Gastrocnemius medialis (tissue), 4 donors: ENCODE results near the gene CRYZ. TPM values are rescaled to one million over a fixed set of nuclear protein-coding genes. Genes with fewer than 3 reads are reported as not detected.
"Not testable (repeated sequence)": the region's sequence is repeated elsewhere in the genome, so short reads cannot be mapped to it uniquely, and the experiment has no call there.

ENCODE experiments used
- ATAC-seq, 2 donors: fragments of 150-250 bp; one replicate each; pipeline ENCODE4 v1.9.1; 2016
- DNase-seq, 2 donors: peaks; one replicate each; pipeline ENCODE4 v3.0.0-alpha.2; 2019
- H3K27ac ChIP-seq, 4 donors: fragments of 200-600 bp; sonication (generic); 1 replicate in 1 of 4; 2 replicates in 3 of 4; pipeline ENCODE4 v1.5.1; 2016 to 2018; ENCODE audit warnings: mild to moderate bottlenecking in 2 of 4, moderate library complexity in 1 of 4
- H3K27me3 ChIP-seq, 3 donors: fragments of 200-600 bp; sonication (generic) in 2 of 3; 1 replicate in 1 of 3; 2 replicates in 2 of 3; pipeline versions ENCODE4 v1.5.1 to v1.6.0; 2016 to 2019; ENCODE audit warnings: mild to moderate bottlenecking in 1 of 3, moderate library complexity in 1 of 3
- H3K36me3 ChIP-seq, 2 donors: fragments of 200-600 bp; sonication (generic) in 1 of 2; one replicate each; pipeline ENCODE4 v1.5.1; 2017 to 2018
- H3K4me1 ChIP-seq, 2 donors: fragments of 200-600 bp; sonication (generic) in 1 of 2; one replicate each; pipeline ENCODE4 v1.5.1; 2016 to 2017; ENCODE audit warnings: mild to moderate bottlenecking in 2 of 2
- H3K4me3 ChIP-seq, 4 donors: fragments of 200-600 bp; sonication (generic) in 3 of 4; 1 replicate in 1 of 4; 2 replicates in 3 of 4; pipeline ENCODE4 v1.5.1; 2016 to 2019; ENCODE audit warnings: mild to moderate bottlenecking in 2 of 4
- H3K9me3 ChIP-seq, 3 donors: fragments of 200-600 bp; sonication (generic) in 2 of 3; 1 replicate in 1 of 3; 2 replicates in 2 of 3; pipeline ENCODE4 v1.5.1; 2016 to 2019
- CTCF ChIP-seq, 5 experiments: fragments of 450-650 bp in 3 of 5; fragments of 200-600 bp in 2 of 5; sonication (generic) in 2 of 5; IDR thresholded peaks in 4 of 5; conservative IDR thresholded peaks in 1 of 5; 1 replicate in 4 of 5; 2 replicates in 1 of 5; pipeline ENCODE4 v1.5.1; 2016 to 2019; ENCODE audit warnings: antibody characterized with exemption in 5 of 5, mild to moderate bottlenecking in 3 of 5, moderate library complexity in 3 of 5
- POLR2A ChIP-seq, 2 donors: fragments of 450-650 bp; IDR thresholded peaks; one replicate each; pipeline ENCODE4 v1.6.1; 2017; ENCODE audit warnings: antibody characterized with exemption in 2 of 2, mild to moderate bottlenecking in 2 of 2, moderate library complexity in 2 of 2
- in situ Hi-C, 4 donors: fragments of 200-750 bp; cut with MboI; loops; one replicate each; pipeline versions ENCODE4 v1.15.0 to v1.8.0; 2017; ENCODE audit warnings: low sequenced_read_pairs in 4 of 4
- intact Hi-C: fragments of 100-400 bp; cut with DNase I; formaldehyde crosslinking; loops from one replicate; pipeline ENCODE4 v1.15.1; 2023; ENCODE audit warnings: low total_unique reads
- total RNA-seq, 4 donors: library from RNA; depleted of rRNA; stranded (reverse); fragments of >200 nt; gene quantifications; one replicate each; pipeline versions ENCODE4 v1.1.0 to v1.2.3, GENCODE V29; 2016

The CRYZ gene
- total RNA-seq, 4 donors from 2014 or later, result 8.0 to 20.7 (median 11.3) TPM

GRCh38 chr1:74753104-74753503 lies 20.3 kb upstream of the CRYZ start:
- ATAC-seq, result no peak
- no peaks in the 10 kb centered on the region for H3K4me1 ChIP-seq
- H3K27me3 ChIP-seq, result no peaks in the 10 kb centered on the region
- H3K4me3 ChIP-seq, result no peak overlapping the region
- no peak for DNase-seq
- H3K36me3 ChIP-seq, result peaks cover 9 to 74% of the 10 kb centered on the region in 2 donors
- TF ChIP-seq CTCF (IDR thresholded peaks at IDR 0.05 in 4 of 5, conservative IDR thresholded peaks at IDR 0.05 in 1 of 5) (no peak), POLR2A (IDR thresholded peaks at IDR 0.05) (no peak)
- H3K9me3 ChIP-seq, result no peaks in the 10 kb centered on the region
- in situ Hi-C loops (no loop called here), intact Hi-C loops (no loop called here)
- H3K27ac ChIP-seq, result no peak overlapping the region

- Histone ChIP-seq H3K9me3 (no peaks in the 10 kb centered on the region), H3K27ac (no peak overlapping the region), H3K36me3 (peaks cover 0 to 68% of the 10 kb centered on the region in 2 donors), H3K4me1 (no peaks in the 10 kb centered on the region), H3K27me3 (no peaks in the 10 kb centered on the region), H3K4me3 (no peak overlapping the region)
- TF ChIP-seq CTCF (IDR thresholded peaks at IDR 0.05 in 4 of 5, conservative IDR thresholded peaks at IDR 0.05 in 1 of 5) (no peak), POLR2A (IDR thresholded peaks at IDR 0.05) (no peak)
- intact Hi-C loops (no loop called here), in situ Hi-C loops (no loop called here)
- DNase-seq (no peak), ATAC-seq (no peak)
These were observed 16.1 kb upstream of the CRYZ start for GRCh38 chr1:74748960-74749359.

GRCh38 chr1:74745247-74745646 lies 12.4 kb upstream of the CRYZ start:
- in situ Hi-C loops, H3K9me3 ChIP-seq, H3K4me3 ChIP-seq, ATAC-seq, intact Hi-C loops, H3K27me3 ChIP-seq, H3K4me1 ChIP-seq, DNase-seq, H3K27ac ChIP-seq: not testable (repeated sequence)
- H3K36me3 ChIP-seq, result peaks cover 0 to 66% of the 10 kb centered on the region in 2 donors

- in situ Hi-C loops, intact Hi-C loops, H3K4me1 ChIP-seq, H3K27me3 ChIP-seq, H3K4me3 ChIP-seq, ATAC-seq, H3K9me3 ChIP-seq, DNase-seq, H3K27ac ChIP-seq: not testable (repeated sequence)
- H3K36me3 ChIP-seq, result peaks cover 0 to 81% of the 10 kb centered on the region in 2 donors
These were observed 7.6 kb upstream of the CRYZ start for GRCh38 chr1:74740307-74740980.

GRCh38 chr1:74737333-74737732 lies 4.5 kb upstream of the CRYZ start:
- Histone ChIP-seq H3K27ac (no peak overlapping the region), H3K27me3 (no peaks in the 10 kb centered on the region), H3K36me3 (peaks cover 0 to 53% of the 10 kb centered on the region in 2 donors), H3K4me1 (peaks cover 10 to 17% of the 10 kb centered on the region in 2 donors), H3K9me3 (no peaks in the 10 kb centered on the region), H3K4me3 (no peak overlapping the region)
- no peak for ATAC-seq
- TF ChIP-seq CTCF (IDR thresholded peaks at IDR 0.05 in 4 of 5, conservative IDR thresholded peaks at IDR 0.05 in 1 of 5) (no peak), POLR2A (IDR thresholded peaks at IDR 0.05) (no peak)
- in situ Hi-C loops (no loop called here), intact Hi-C loops (no loop called here)
- no peak for DNase-seq
